Right lobe of liver (tissue), 4 donors: Measurements from ENCODE around the gene REXO1.

ENCODE experiments used
- CTCF ChIP-seq, 4 donors: fragments of 200-600 bp in 3 of 4; fragments of 450-650 bp in 1 of 4; IDR thresholded peaks; one replicate each; pipeline versions ENCODE4 v1.5.1 to v1.8.0; 2016 to 2022; ENCODE audit warnings: antibody characterized with exemption in 4 of 4, mild to moderate bottlenecking in 2 of 4
- POLR2A ChIP-seq: fragments of 450-650 bp; IDR thresholded peaks from one replicate; pipeline ENCODE4 v1.6.1; 2017; ENCODE audit warnings: antibody characterized with exemption, mild to moderate bottlenecking
- donor health status: DM: no; HTN: no; CAD: no.
- donor health status: DM: no; HTN: no; CAD: no.
- donor health status: DM: no; HTN: yes; CAD: no.

GRCh38 chr19:1844513-1845124 is 3.7 kb downstream of the REXO1 start:
- TF ChIP-seq CTCF (IDR thresholded peaks at IDR 0.05) (no peak), POLR2A (no peak)
